M059J (cell line): ENCODE data around the gene MRO. TPM values are rescaled to one million over a fixed set of nuclear protein-coding genes. Genes with fewer than 3 reads are reported as not detected.
A peak's percentile ranks its signal among the peaks of the same experiment; 100 is the strongest.

Experiments used
- DNase-seq: peaks from one replicate; pipeline ENCODE4 v3.0.0-alpha.2; 2012; ENCODE audit warnings: low read depth
- total RNA-seq: library from RNA; depleted of rRNA; stranded (reverse); fragments of >200 nt; shearing (Covaris generic); gene quantifications from 2 replicates; pipeline ENCODE4 v1.2.3, GENCODE V29; 2014; rRNA removed

The MRO gene
- total RNA-seq, result not detected in 2 replicates

DNA sequence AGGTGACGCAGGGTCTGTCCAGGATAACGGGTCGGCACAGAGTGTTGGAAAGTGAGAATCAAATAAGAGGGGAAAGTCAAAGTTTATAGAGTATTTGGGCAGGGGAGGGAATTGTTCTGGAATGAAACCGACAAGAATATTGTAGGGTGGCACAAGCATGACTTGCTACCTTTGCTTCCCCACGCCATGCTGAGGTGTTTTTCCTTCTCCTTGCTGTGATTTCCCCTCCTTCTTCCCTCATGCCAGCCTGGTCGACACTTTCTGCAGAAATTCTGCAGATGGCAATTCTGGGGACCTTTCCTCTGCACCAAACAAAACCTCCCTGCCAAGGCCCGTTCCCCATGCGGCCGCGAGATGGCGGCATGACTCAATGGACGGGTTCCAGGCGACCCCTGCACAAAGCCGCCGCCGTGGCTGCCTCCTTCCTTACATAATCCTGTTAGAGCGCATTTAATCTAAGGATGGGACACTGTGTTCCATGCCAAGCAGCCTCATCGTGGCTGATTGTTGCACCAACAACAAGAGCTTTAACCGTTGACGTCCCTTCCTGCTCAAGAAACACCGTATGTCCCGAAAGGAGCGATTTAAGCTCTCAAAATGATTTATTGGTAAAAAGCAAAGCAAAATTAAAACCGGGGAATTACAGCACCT is at the start of gene MRO:
TSS of gene MRO (minus strand) at position 289 of the 651 bp plus-strand sequence. CDS start 10,616 bp downstream, outside the sequence.
- DNase-seq, result peak; percentile 64

- no peak for DNase-seq
Observed at GRCh38 chr18:50869150-50869549, 49.3 kb upstream of the MRO start.

GRCh38 chr18:50866765-50867164 is 46.9 kb upstream of the MRO start:
- peak; percentile 50 for DNase-seq

DNA sequence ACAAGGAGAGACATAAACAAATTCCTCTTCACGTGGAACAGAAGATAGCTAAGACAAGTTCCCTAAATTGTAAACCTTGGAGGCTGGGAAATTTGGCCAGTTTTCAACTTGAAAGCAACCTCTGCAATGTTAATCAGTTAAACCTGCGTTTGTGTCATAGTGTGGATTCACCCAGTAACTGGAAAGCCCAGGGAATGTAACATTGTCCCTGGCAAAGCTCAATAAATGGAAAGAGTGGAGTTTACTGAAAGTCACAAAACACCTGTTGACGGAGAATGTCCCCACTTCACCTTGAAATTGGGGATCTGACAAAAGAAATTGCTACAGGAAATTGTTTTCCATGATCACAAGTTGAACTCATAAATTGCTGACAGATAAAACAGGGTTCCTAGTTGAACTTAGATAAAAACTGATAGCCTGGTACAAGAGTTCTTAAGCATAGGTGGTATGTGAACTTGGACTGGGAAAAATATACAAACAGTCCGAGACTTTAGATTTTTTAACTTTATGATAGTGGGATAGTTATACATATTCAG is 44.1 kb upstream of the MRO start:
- DNase-seq, result no peak

DNA sequence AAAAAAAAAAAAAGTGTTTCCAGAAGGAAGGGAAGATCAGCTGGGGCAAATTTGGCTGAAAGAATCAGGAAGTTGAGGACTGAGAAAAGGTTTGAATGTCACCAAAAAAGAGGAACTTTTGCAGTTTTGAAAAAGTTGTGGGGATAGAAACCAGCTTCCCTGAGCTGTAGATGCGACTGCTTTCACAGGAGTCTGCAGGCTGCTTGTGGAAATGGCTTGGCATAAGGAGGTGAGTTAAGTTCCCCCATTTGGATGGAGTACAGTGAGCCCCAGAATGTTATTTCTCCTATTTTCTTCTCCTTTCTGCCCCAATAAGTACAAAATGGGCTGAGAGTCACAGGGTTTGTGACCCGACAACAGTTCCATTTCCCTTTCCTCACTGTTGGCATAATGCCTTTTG is 42.6 kb upstream of the MRO start:
- no peak for DNase-seq

DNA sequence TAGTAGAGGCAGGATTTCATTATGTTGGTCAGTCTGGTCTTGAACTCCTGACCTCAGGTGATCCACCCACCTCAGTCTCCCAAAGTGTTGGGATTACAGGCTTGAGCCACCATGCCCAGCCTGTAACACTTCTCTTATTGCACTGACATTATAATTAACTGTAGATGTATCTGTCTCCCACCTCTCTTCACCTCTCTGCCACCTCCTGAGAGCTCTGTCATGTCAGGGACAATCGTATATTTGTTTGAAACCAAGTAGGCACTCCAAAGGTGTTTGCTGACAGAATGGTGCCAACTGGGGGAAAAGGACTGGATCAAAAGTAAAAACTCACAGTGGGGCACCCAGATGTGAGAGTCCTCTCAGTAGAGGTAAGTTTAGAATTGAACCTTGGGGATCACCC is 41.8 kb upstream of the MRO start:
- no peak for DNase-seq

DNA sequence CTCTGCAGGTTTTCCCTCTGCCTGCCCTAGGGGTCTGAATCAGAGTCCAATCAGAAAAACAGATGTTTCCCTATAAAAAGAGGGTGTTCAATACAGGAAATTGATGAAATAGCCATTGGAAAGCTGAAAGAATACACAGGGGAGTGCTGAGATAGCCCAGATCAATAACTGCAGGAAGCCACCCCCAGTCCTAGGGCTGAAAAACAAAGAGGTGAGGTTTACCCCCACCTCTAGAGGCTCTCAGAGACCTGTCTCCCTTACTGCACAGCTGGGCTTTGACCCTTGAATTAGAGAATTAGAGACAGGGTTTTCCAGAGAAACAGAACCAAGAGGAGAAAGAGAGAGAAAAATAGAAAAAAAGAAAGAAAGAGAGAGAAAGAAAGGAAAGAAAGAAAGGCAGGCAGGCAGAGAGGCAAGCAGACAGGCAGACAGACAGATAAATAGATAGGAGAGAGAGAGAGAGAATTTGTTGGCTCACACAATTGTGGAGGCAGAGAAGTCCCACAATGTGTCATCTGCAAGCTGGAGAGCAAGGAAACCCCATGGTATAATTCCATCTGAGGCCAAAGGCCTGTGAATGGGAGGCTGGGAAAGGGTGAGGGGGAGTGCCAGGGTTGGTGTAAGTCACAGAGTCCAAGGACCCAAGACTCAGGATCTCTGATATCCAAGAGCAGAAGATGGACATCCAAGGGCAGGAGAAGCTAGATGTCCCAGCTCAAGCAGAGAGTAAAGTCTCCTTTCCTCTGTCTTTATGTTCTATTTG is 40.2 kb upstream of the MRO start:
- no peak for DNase-seq

DNA sequence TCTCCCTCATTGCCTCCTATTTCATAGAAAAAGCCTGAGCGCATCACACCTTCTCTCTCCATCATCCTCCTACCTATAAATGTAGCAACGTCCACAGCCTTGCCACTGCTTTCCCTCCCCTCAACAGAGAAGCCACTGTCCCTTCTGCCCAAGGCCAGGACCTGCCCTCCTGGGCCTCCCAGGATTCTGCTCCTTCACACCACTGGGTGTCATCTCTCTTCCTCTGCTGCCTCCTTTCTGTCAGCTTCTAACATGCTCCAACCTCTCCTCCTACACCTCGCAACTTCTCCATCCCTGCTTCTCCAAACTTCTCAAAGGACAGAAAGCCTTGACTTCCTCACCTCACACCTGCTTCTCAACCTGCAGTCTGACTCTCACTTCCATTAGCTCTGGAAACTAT is 37.9 kb upstream of the MRO start:
- DNase-seq, result no peak

DNA sequence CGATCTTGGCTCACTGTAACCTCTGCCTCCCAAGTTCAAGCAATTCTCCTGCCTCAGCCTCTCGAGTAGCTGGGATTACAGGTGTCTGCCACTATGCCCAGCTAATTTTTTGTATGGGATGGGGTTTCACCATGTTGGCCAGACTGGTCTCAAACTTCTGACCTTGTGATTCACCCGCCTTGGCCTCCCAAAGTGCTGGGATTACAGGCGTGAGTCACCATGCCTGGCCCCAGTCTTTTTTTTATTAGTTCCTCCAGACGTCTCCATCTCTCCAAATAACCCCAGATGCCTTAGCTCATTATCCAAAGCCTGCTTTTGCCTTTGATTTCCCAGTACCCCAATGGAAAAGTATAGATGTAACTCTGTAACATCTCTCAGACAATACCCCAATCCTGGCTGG is 37.4 kb upstream of the MRO start:
- DNase-seq, result peak; percentile 77

- DNase-seq, result no peak
Observed at GRCh38 chr18:50855976-50856757, 36.4 kb upstream of the MRO start.

DNA sequence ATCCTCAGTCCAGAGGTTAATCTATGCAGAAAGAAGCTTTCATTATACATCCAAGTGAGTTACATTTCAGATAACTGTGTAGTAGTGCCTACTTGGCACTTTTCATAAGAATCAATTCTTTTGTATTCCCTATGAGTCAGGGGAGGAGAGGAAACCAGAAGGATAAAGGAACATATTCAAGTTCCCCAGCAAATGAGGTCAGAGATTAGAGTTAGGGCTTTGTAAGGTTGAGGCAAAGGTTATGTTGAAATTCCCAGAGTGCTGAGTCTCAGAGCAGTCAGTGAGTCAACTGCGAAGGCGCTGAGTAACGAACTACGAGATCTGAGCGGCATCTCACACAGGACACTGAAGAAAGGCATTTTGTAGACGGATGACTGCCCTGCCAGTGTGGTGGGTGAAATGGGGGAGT is 34.1 kb upstream of the MRO start:
- DNase-seq, result peak; percentile 78

DNA sequence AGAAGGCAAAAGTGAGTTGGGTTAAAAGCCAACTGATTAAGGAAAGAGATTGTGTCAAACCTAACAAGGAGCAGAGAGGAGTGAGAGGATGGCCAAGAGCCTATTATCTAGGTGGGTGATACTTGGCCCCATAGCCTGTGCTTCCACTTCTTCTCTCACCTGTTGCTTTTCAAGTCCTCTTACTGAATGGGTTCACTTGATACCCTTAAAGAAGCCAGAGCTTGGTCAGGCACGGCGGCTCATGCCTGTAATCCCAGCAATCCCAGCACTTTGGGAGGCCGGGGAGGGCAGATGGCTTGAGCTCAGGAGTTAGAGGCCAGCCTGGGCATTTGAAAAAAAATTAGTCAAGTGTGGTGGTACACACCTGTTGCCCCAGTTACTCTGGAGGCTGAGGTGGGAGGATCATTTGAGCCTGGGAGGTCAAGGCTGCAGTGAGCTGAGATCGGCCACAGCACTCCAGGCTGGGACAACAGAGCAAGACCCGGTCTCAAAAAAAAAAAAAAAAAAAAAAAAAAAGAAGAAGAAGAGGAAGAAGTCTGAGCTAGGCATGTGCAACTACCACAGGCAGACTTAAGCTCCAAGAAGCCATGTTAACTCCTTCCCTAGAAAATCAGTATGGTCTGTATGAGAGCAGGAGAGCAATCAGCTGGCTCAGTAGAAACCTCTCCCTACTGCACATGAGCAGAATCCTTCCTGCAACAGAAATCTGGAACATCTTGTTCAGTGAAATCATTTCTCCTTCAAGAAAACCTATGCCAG is 30.7 kb upstream of the MRO start:
- no peak for DNase-seq

DNA sequence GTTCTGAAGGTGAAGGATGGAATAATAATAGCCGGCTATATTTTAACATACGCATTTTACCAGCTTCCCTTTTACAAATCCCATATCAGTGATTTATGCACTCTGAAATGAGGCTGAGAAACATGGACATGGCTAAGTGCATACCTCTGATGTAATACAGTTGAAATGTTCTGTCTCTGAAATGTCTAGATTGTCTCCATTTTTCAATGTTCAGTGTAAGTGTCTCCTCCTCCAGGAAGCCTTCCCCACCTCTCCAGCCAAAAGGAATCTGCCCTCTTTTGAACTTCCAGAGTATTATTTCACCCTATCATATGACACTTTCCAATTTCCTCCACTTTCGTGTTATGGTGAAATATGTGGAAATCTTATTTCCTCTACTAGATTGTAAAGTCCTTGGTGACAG is 29.6 kb upstream of the MRO start:
- no peak for DNase-seq

GRCh38 chr18:50848991-50849390 is 29.2 kb upstream of the MRO start:
- no peak for DNase-seq

DNA sequence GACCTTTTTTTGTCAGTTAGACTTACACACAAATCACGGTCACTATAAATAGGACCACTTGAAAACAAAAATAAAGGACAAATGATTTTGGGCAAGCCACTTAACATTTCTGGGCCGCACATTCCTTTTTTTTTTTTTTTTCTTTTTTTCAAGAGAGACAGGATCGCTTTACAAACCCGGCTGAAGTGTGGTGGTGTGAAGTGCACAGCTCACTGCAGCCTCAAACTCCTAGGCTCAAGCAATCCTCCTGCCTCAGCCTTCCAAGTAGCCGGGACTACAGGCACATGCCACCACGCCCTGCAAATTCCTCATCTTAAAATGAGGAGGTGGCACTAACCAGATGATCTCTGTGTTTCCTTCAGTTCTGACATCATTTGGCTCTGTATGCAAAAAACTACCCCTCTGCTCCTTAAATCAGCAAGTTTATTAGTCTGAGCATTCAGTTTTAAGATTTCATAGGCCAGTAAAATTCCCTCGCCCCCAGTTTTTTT is 28.3 kb upstream of the MRO start:
- no peak for DNase-seq

GRCh38 chr18:50847192-50847591 is 27.4 kb upstream of the MRO start:
- peak; percentile 53 for DNase-seq

- DNase-seq, result no peak
Observed at GRCh38 chr18:50844960-50845359, 25.1 kb upstream of the MRO start.

GRCh38 chr18:50844554-50844953 is 24.7 kb upstream of the MRO start:
- no peak for DNase-seq

DNA sequence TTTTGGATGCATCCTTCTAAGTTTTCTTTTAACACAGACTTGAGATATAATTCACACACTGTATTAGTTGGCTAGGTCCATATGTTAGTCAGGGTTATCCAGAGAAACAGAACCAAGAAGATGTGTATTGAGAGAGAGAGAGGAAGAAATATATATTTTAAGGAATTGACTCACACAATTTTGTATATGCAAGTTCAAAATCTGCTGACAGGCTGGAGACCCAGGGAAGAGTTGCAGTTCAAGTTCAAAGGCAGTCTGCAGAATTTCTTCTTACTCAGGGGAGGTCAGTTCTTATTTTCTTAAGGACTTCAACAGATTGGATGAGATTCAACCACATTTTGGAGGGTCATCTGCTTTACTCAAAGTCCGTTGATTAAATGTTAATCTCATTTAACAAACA is 23.0 kb upstream of the MRO start:
- DNase-seq, result no peak

DNA sequence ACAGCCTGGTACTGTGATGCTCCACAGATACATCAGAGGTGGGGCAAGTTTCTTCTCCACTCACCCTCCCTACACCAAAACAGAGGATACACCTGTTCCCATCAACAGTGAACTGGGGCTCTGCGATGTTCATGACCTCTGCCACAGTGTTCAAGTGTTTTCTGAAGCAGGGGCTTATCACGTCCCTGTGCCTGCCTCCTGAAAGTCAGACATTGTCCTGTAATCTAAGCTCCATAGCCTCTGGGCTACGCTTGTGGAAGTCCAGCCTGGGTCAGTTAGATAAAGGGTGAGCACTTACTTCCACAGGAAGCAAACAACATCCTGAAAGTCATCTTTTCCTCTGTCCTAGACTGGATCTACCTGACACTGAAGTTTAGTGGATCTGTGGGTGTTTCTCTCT is 20.2 kb upstream of the MRO start:
- no peak for DNase-seq

DNA sequence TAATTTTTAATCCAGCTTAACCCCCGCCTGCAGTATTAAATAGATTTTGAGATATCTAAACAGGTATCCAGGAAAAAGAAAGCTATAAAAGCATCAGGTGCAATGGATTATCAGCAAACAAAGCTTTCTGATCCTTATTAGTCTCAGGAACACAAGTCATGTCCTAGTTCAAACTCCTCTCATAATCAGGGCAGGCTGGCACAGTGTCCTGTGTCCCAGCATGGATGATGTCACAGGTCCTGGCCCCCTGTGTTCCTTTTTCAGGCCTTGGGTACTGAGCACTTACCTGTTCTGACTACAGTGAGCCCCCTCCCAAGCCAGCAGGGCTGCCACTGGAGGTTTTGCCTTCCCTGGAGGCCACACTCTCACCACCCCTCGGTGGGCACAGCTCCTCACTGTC is 19.5 kb upstream of the MRO start:
- DNase-seq, result no peak
